Omental fat pad (tissue), 4 donors: Measurements from ENCODE around the gene KLHL10. TPM values are rescaled to one million over a fixed set of nuclear protein-coding genes. Genes with fewer than 3 reads are reported as not detected.

Experiments
- ATAC-seq: fragments of 150-250 bp; one replicate; pipeline ENCODE4 v1.9.1; 2016; ENCODE audit warnings: mild to moderate bottlenecking, moderate library complexity; ENCODE audit not compliant: low FRiP score
- DNase-seq: peaks from one replicate; pipeline ENCODE4 v3.0.0-alpha.2; 2019; ENCODE audit warnings: low spot score
- total RNA-seq, 4 donors: library from RNA; depleted of rRNA; stranded (reverse); fragments of >200 nt; gene quantifications; one replicate each; pipeline ENCODE4 v1.1.0, GENCODE V29; 2016
- TF ChIP-seq, protein P1 (sequence below), 3 donors: fragments of 450-650 bp; IDR thresholded peaks; one replicate each; pipeline ENCODE4 v1.5.1; 2016 to 2017; ENCODE audit warnings: antibody characterized with exemption in 3 of 3, mild to moderate bottlenecking in 3 of 3, moderate library complexity in 2 of 3

The KLHL10 gene
- total RNA-seq, 4 donors from 2014 or later, result 0.44 to 0.72 (median 0.63) TPM; not detected in 1

DNA sequence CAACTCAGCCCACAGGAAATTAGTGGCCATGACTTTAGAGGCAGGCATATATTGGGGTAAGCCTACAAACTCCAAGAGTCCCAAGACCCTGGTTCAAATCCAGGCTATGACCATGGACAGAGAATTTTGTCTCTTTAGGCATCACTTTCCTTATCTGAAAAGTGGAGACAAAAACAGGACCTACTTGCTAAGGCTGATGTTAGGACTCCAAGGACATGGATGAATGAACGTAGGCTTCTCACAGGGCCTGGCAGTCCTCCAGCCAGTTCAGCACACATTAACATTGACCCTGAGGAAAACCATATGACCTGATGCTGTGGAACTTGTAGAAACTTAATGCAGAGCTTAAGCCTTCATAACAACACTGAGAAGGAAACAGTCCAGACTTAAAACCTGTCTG, 23.4 kb upstream of the KLHL10 start:
- no peak for ATAC-seq

DNA sequence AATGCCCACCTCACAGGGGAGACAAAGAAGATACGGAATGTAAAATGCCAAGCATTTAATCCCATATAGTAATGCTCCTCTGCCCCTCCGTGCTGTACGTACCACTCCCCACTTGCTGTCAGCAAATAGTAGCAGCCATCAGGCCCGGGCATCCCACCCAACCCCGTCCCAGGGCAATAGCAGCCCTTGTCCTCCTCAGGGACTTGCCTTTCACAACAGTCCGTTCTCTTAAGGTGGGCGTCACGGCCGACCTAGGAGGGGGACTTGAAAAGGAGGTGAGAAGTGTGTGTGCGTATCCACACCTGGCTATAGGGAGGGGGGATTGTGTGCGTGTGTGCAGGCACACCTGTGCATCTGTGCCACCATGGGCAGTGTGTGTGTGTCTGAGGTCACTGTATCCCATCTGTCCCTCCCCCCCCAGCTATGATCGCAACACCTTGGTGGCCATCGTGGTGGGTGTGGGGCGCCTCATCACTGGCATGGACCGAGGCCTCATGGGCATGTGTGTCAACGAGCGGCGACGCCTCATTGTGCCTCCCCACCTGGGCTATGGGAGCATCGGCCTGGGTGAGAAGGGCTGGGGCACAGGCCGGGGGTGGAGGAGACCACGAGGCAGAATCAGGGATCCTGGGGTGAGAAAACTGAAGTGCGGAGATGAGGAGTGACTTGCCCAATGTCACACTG, 20.8 kb upstream of the KLHL10 start:
- no peak for DNase-seq
- TF ChIP-seq, protein P1, sequence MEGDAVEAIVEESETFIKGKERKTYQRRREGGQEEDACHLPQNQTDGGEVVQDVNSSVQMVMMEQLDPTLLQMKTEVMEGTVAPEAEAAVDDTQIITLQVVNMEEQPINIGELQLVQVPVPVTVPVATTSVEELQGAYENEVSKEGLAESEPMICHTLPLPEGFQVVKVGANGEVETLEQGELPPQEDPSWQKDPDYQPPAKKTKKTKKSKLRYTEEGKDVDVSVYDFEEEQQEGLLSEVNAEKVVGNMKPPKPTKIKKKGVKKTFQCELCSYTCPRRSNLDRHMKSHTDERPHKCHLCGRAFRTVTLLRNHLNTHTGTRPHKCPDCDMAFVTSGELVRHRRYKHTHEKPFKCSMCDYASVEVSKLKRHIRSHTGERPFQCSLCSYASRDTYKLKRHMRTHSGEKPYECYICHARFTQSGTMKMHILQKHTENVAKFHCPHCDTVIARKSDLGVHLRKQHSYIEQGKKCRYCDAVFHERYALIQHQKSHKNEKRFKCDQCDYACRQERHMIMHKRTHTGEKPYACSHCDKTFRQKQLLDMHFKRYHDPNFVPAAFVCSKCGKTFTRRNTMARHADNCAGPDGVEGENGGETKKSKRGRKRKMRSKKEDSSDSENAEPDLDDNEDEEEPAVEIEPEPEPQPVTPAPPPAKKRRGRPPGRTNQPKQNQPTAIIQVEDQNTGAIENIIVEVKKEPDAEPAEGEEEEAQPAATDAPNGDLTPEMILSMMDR (IDR thresholded peaks at IDR 0.05), result no peak
- no peak for ATAC-seq

More for the DNA sequence above, 23.4 kb upstream of the KLHL10 start:
- DNase-seq, result no peak
- TF ChIP-seq, protein P1 (IDR thresholded peaks at IDR 0.05), result no peak

DNA sequence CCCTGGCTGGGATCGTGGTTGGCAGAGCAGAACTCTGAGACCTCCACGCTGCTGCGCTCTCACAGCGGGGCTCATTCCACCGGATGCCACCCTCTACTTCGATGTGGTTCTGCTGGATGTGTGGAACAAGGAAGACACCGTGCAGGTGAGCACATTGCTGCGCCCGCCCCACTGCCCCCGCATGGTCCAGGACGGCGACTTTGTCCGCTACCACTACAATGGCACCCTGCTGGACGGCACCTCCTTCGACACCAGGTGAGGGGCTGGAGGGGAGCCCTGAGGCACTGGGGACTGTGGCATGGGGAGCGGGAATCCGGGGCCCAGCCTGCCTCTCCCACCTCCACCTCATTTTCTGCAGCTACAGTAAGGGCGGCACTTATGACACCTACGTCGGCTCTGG, 19.6 kb upstream of the KLHL10 start:
- TF ChIP-seq, protein P1 (IDR thresholded peaks at IDR 0.05), result no peak
- DNase-seq (no peak), ATAC-seq (no peak)

DNA sequence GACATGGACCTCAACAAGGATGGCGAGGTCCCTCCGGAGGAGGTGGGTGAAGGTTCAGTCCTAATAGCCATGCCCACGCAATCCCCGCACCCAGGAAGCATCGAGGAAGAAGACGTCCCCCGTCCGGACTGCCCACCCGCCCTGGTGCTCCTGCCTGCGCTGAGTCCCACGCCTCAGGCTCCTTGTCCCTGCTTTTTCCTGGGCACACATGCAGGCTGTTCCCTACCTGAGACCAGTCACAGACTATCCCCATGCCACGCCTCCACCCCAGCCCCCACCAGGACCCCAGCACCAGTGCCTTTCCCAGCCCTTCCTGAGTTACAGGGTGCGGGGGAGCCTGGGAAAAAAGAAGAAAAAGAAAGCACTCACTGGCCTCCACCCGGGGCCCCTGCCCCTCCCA, 15.8 kb upstream of the KLHL10 start:
- no peak for ATAC-seq
- no peak for DNase-seq
- TF ChIP-seq, protein P1 (IDR thresholded peaks at IDR 0.05), result no peak

GRCh38 chr17:41822216-41823140, 15.1 kb upstream of the KLHL10 start:
- DNase-seq (no peak), ATAC-seq (no peak)
- TF ChIP-seq, protein P1 (IDR thresholded peaks at IDR 0.05), result no peak

DNA sequence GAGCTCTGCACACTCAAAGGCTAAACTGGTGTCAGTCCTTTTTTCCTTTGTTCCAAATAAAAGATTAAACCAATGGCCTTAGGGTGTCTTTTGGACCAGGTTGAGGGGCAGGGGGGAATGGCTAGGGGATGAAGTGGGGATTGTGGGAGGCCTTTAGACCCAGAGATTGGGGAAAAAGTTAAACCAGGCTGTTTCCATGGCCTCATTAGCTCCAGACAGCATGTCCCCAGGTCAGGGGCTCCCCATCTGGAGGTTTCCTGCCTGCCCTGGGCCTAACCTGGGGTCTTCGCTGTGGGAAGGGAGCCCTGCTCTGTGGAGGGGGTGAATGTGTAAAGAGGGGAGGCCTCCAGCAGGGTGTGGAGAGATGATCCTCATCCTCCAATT, 14.5 kb upstream of the KLHL10 start:
- DNase-seq, result no peak
- ATAC-seq, result no peak
- TF ChIP-seq, protein P1 (IDR thresholded peaks at IDR 0.05), result no peak
